GM23338 (cell line): ENCODE results near the gene REEP6. TPM values are rescaled to one million over a fixed set of nuclear protein-coding genes. Genes with fewer than 3 reads are reported as not detected.

Source experiments
- ATAC-seq: fragments of 200-7000 bp; cut with Tn5 transposase; 3 replicates; pipeline ENCODE4 v1.9.1; 2020
- DNase-seq: peaks from one replicate; pipeline ENCODE4 v3.0.0-alpha.2; 2015; ENCODE audit warnings: low spot score
- H2AFZ ChIP-seq: fragments of 200-600 bp; sonication (generic); 2 replicates; pipeline ENCODE4 v1.8.0; 2016; ENCODE audit warnings: antibody characterized with exemption, mild to moderate bottlenecking, moderate library complexity
- H3F3A ChIP-seq: fragments of 200-600 bp; sonication (generic); replicated peaks from 2 replicates; pipeline ENCODE4 v1.8.0; 2017; ENCODE audit warnings: antibody characterized with exemption, mixed run types, low read depth
- H3K27ac ChIP-seq: fragments of 200-600 bp; sonication (generic); 2 replicates; pipeline ENCODE4 v1.6.1; 2016; ENCODE audit warnings: low read depth
- H3K27me3 ChIP-seq: fragments of 200-600 bp; sonication (generic); 2 replicates; pipeline ENCODE4 v1.8.0; 2016; ENCODE audit warnings: mild to moderate bottlenecking, mixed run types, moderate library complexity; ENCODE audit not compliant: insufficient read depth
- H3K36me3 ChIP-seq: fragments of 200-600 bp; sonication (generic); 2 replicates; pipeline ENCODE4 v1.8.0; 2016; ENCODE audit warnings: mild to moderate bottlenecking; ENCODE audit not compliant: insufficient read depth
- H3K4me1 ChIP-seq: fragments of 200-600 bp; sonication (generic); 2 replicates; pipeline ENCODE4 v1.8.0; 2016; ENCODE audit warnings: mild to moderate bottlenecking, moderate library complexity; ENCODE audit not compliant: insufficient read depth
- H3K4me2 ChIP-seq: fragments of 200-600 bp; sonication (generic); 2 replicates; pipeline ENCODE4 v1.7.1; 2017; ENCODE audit warnings: mixed run types
- H3K4me3 ChIP-seq: fragments of 200-600 bp; sonication (generic); 2 replicates; pipeline ENCODE4 v1.6.1; 2016; ENCODE audit warnings: mixed run types
- H3K79me2 ChIP-seq: fragments of 200-600 bp; sonication (generic); replicated peaks from 2 replicates; pipeline ENCODE4 v1.8.0; 2017; ENCODE audit warnings: mild to moderate bottlenecking; ENCODE audit not compliant: insufficient read depth
- H3K9me2 ChIP-seq: fragments of 200-600 bp; sonication (generic); 2 replicates; pipeline ENCODE4 v1.8.0; 2017; ENCODE audit not compliant: insufficient read depth
- H4K20me1 ChIP-seq: fragments of 200-600 bp; sonication (generic); replicated peaks from 2 replicates; pipeline ENCODE4 v1.8.0; 2017; ENCODE audit warnings: mild to moderate bottlenecking; ENCODE audit not compliant: insufficient read depth
- H3K27ac Mint-ChIP-seq: 2 replicates; pipeline ENCODE4 v1.8.0; 2020; ENCODE audit warnings: inconsistent platforms, mild to moderate bottlenecking, moderate library complexity, mixed read lengths
- H3K27me3 Mint-ChIP-seq: 3 replicates; pipeline ENCODE4 v1.8.0; 2022; ENCODE audit warnings: low read depth, mild to moderate bottlenecking, moderate library complexity, mixed read lengths, inconsistent platforms; ENCODE audit not compliant: insufficient read depth, poor library complexity
- H3K36me3 Mint-ChIP-seq: 3 replicates; pipeline ENCODE4 v1.8.0; 2021; ENCODE audit warnings: low read depth, mild to moderate bottlenecking, inconsistent platforms, moderate library complexity, mixed read lengths
- H3K4me1 Mint-ChIP-seq: 3 replicates; pipeline ENCODE4 v1.8.0; 2020; ENCODE audit warnings: mild to moderate bottlenecking, inconsistent platforms, mixed read lengths
- H3K4me3 Mint-ChIP-seq: 3 replicates; pipeline ENCODE4 v1.8.0; 2021; ENCODE audit warnings: moderate library complexity, mild to moderate bottlenecking, inconsistent platforms, mixed read lengths
- H3K9me3 Mint-ChIP-seq: 3 replicates; pipeline ENCODE4 v1.8.0; 2020; ENCODE audit warnings: moderate library complexity, mild to moderate bottlenecking, inconsistent platforms, mixed read lengths
- CTCF ChIP-seq, 2 experiments: fragments of 200-600 bp in 1 of 2; sonication (generic) in 1 of 2; conservative IDR thresholded peaks; 2 replicates each; pipeline versions ENCODE4 v1.5.1 to v1.6.1; 2016 to 2017; ENCODE audit warnings: antibody characterized with exemption in 2 of 2, low read depth in 2 of 2, mild to moderate bottlenecking in 2 of 2, moderate library complexity in 1 of 2
- NANOG ChIP-seq: IDR thresholded peaks from 2 replicates; pipeline ENCODE4 v1.6.1; 2016; ENCODE audit warnings: antibody characterized with exemption, borderline replicate concordance
- POLR2AphosphoS5 ChIP-seq: IDR thresholded peaks from 2 replicates; pipeline ENCODE4 v1.6.1; 2016; ENCODE audit warnings: antibody characterized with exemption, low read depth
- ZNF331 ChIP-seq: fragments of 250-450 bp; sonication (Bioruptor Pico); IDR thresholded peaks from 2 replicates; pipeline ENCODE4 v1.5.0; 2020; ENCODE audit warnings: low read depth, mild to moderate bottlenecking, moderate library complexity
- polyA plus RNA-seq: library from polyadenylated mRNA; unstranded; fragments of >200 nt; fragmentation: Nextera tagmentation; extraction: Ambion mirVana; gene quantifications from 2 replicates; pipeline ENCODE4 v1.2.1, GENCODE V29; 2016
- total RNA-seq: library from RNA; depleted of rRNA; stranded (reverse); fragments of >200 nt; shearing (Covaris generic); gene quantifications from 2 replicates; pipeline ENCODE4 v1.2.3, GENCODE V29; 2014
- TF ChIP-seq, protein P1 (sequence below): fragments of 250-450 bp; sonication (Bioruptor Pico); IDR thresholded peaks from 2 replicates; pipeline ENCODE4 v1.5.0; 2020; ENCODE audit warnings: mild to moderate bottlenecking, moderate library complexity

REEP6 gene
- total and polyA plus RNA-seq, 2 experiments from 2014 or later, result 15.2 to 20.0 TPM

GRCh38 chr19:1483979-1484428 lies 7.0 kb upstream of the REEP6 start (continued):
- TF ChIP-seq, protein P1, sequence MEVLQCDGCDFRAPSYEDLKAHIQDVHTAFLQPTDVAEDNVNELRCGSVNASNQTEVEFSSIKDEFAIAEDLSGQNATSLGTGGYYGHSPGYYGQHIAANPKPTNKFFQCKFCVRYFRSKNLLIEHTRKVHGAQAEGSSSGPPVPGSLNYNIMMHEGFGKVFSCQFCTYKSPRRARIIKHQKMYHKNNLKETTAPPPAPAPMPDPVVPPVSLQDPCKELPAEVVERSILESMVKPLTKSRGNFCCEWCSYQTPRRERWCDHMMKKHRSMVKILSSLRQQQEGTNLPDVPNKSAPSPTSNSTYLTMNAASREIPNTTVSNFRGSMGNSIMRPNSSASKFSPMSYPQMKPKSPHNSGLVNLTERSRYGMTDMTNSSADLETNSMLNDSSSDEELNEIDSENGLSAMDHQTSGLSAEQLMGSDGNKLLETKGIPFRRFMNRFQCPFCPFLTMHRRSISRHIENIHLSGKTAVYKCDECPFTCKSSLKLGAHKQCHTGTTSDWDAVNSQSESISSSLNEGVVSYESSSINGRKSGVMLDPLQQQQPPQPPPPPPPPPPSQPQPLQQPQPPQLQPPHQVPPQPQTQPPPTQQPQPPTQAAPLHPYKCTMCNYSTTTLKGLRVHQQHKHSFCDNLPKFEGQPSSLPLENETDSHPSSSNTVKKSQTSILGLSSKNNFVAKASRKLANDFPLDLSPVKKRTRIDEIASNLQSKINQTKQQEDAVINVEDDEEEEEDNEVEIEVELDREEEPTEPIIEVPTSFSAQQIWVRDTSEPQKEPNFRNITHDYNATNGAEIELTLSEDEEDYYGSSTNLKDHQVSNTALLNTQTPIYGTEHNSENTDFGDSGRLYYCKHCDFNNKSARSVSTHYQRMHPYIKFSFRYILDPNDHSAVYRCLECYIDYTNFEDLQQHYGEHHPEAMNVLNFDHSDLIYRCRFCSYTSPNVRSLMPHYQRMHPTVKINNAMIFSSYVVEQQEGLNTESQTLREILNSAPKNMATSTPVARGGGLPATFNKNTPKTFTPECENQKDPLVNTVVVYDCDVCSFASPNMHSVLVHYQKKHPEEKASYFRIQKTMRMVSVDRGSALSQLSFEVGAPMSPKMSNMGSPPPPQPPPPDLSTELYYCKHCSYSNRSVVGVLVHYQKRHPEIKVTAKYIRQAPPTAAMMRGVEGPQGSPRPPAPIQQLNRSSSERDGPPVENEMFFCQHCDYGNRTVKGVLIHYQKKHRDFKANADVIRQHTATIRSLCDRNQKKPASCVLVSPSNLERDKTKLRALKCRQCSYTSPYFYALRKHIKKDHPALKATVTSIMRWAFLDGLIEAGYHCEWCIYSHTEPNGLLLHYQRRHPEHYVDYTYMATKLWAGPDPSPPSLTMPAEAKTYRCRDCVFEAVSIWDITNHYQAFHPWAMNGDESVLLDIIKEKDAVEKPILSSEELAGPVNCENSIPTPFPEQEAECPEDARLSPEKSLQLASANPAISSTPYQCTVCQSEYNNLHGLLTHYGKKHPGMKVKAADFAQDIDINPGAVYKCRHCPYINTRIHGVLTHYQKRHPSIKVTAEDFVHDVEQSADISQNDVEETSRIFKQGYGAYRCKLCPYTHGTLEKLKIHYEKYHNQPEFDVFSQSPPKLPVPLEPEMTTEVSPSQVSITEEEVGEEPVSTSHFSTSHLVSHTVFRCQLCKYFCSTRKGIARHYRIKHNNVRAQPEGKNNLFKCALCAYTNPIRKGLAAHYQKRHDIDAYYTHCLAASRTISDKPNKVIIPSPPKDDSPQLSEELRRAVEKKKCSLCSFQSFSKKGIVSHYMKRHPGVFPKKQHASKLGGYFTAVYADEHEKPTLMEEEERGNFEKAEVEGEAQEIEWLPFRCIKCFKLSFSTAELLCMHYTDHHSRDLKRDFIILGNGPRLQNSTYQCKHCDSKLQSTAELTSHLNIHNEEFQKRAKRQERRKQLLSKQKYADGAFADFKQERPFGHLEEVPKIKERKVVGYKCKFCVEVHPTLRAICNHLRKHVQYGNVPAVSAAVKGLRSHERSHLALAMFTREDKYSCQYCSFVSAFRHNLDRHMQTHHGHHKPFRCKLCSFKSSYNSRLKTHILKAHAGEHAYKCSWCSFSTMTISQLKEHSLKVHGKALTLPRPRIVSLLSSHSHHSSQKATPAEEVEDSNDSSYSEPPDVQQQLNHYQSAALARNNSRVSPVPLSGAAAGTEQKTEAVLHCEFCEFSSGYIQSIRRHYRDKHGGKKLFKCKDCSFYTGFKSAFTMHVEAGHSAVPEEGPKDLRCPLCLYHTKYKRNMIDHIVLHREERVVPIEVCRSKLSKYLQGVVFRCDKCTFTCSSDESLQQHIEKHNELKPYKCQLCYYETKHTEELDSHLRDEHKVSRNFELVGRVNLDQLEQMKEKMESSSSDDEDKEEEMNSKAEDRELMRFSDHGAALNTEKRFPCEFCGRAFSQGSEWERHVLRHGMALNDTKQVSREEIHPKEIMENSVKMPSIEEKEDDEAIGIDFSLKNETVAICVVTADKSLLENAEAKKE, result no peak
- no peak for TF ChIP-seq ZNF331 (CRISPR knock-in tag)
- no peak for TF ChIP-seq POLR2AphosphoS5

- no peaks in the 10 kb centered on the region for H4K20me1 ChIP-seq
- H3K36me3 ChIP-seq, result no peaks in the 10 kb centered on the region
- H2AFZ ChIP-seq, result no peak overlapping the region
- no peak overlapping the region for H3K27ac ChIP-seq
- peaks cover 13% of the 10 kb centered on the region for H3K27me3 Mint-ChIP-seq
- DNase-seq (no peak), ATAC-seq (no peak)
- no peaks in the 10 kb centered on the region for H3K9me3 Mint-ChIP-seq
- no peak overlapping the region for H3K27ac Mint-ChIP-seq
- 0 out of 2 replicates have a peak, but pooled peaks cover 4% of the 10 kb centered on the region for H3K4me1 ChIP-seq
- no peaks in the 10 kb centered on the region for H3F3A ChIP-seq
- peaks cover 6% of the 10 kb centered on the region for H3K4me1 Mint-ChIP-seq
- no peaks in the 10 kb centered on the region for H3K36me3 Mint-ChIP-seq
- no peak overlapping the region for H3K4me3 Mint-ChIP-seq
- H3K4me3 ChIP-seq, result no peak overlapping the region
- H3K9me2 ChIP-seq, result no peaks in the 10 kb centered on the region
- H3K79me2 ChIP-seq, result no peaks in the 10 kb centered on the region
- H3K27me3 ChIP-seq, result peaks cover 7% of the 10 kb centered on the region
- H3K4me2 ChIP-seq, result no peak overlapping the region
- TF ChIP-seq NANOG (no peak), CTCF (conservative IDR thresholded peaks at IDR 0.05; ENCODE audit: low read depth in 2 of 2) (no peak)
- TF ChIP-seq, protein P1, result no peak
Measured at GRCh38 chr19:1486720-1487575, 4.0 kb upstream of the REEP6 start.
